Dedifferentiated amniotic fluid mesenchymal stem cell (primary cell): ENCODE measurements around the gene TYW1B.
A peak's percentile ranks its signal among the peaks of the same experiment; 100 is the strongest.
"Not testable (repeated sequence)": the region's sequence is repeated elsewhere in the genome, so short reads cannot be mapped to it uniquely, and the experiment has no call there.

Experiments
- DNase-seq: peaks from one replicate; pipeline ENCODE4 v3.0.0-alpha.2; 2016; ENCODE audit errors: extremely low spot score

Gene TYW1B

DNA sequence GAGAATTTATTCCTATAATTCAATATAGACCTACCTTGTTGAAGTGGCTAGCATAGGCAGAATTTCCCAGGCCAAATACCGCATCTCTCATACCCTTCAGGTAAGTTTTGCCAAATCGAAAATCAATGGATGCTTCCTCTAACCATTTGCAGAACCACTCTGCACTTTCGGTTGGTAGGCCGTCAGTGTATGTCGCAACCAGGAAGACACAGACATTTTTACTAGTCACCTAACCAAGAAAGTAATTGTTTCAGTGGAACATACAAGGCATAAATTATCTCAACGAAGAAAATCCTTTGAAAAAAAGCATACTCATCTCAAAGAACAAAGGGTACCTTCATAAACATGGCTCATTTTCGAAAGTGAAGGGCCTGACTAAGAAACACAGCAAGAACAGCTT, 17.6 kb downstream of the TYW1B start:
- DNase-seq = not testable (repeated sequence)

DNA sequence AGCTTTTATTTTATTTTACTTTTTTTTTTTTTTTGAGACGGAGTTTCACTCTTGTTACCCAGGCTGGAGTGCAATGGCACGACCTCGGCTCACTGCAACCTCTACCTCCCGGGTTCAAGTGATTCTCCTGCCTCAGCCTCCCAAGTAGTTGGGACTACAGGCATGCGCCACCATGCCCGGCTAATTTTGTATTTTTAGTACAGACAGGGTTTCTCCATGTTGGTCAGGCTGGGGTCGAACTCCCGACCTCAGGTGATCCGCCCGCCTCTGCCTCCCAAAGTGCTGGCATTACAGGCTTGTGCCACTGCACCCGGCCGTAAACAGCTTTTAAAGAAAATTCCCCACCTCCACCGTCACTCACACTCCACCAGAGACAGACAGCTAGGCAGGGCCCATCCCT, 19.5 kb downstream of the TYW1B start:
- not testable (repeated sequence) for DNase-seq

GRCh38 chr7:72806851-72807250, 21.1 kb downstream of the TYW1B start:
- DNase-seq = not testable (repeated sequence)

DNA sequence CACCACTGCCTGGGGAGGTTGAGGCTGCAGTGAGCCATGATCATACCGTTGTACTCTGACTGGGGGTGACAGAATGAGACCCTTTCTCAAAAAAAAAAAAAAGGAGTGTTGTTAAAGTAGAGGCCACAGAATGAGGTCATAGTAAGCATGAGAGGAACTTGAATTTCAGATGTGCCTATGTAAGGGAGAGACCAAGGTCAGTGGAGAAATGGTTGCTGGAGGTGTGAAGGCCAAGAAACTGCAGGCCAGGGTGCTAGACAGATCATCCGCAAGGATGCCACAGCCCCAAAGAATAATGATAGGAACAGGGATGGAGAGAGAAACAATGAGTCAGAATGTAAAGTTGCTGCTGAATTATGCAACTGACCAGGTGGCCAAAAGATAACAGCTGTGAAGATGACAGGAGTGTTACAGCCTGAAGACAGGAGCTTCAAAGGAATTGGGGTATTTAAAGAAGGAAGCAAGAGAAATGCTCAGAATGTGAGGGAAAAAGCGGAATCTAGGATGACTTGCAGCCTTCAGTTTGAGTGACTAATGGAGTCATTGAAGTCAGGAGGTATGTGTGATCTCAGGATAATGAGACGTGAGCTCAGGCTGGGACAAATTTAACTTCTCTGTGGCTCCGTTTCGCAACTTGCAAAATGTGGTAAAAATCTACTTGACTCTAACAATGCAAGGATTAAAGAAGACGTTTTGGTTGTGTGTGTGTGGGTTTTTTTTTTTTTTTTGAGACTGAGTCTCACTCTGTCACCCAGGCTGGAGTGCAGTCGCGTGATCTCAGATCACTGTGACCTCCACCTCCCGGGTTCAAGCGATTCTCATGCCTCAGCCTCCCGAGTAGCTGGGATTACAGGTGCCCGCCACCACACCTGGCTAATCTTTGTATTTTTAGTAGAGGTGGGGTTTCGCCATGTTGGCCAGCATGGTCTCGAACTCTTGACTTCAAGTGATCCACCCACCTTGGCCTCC, 22.2 kb downstream of the TYW1B start:
- no peak for DNase-seq

- not testable (repeated sequence) for DNase-seq
Observed at GRCh38 chr7:72803778-72804177, 24.2 kb downstream of the TYW1B start.

DNA sequence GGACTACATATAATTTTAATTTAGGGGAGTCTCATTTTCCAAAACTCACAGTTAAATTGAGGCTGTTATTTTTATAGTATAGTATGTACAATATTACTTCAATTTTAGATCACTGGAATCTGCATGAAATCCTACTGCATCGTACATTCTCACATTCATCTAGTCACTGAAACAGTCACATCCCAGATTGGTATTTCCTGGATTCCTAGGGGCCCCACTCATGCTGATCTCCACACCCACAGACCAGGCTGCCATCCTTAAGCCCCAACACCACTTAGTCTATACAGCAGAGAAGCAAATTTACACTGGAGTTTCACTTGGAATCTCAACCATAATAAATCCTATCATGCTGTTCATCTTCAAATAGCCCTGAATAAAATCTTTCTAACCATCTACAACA, 26.4 kb downstream of the TYW1B start:
- DNase-seq = not testable (repeated sequence)

- not testable (repeated sequence) for DNase-seq
Observed at GRCh38 chr7:72795401-72795800, 32.6 kb downstream of the TYW1B start.

- no peak for DNase-seq
Observed at GRCh38 chr7:72793791-72794190, 34.2 kb downstream of the TYW1B start.

GRCh38 chr7:72790698-72791060, 37.3 kb downstream of the TYW1B start:
- not testable (repeated sequence) for DNase-seq

DNA sequence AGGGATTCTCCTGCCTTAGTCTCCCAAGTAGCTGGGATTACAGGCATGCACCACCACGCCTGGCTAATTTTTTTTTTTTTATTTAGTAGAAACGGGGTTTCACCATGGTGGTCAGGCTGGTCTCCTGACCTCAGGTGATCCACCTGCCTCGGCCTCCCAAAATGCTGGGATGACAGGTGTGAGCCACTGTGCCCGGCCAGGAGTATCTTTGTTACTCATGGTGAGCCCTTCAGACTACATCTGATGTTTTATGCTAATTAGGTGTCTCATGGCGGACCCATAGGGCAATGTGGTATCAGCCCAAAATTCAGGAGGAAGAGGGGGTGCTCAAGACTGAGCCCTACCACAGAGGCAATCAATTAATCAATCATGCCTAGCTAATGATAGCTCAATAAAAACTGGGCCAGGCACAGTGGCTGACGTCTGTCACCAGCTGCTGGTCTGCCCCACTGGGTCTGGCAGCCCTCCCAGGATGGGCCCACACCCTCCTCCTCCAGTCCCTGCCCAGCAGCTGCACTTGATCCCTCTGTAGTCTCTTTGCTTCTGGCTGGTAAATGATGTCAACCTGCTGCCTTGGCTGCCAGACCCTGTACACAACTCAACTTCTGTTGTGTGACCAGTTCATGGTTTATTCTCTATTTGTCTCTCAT, 37.8 kb downstream of the TYW1B start:
- DNase-seq = not testable (repeated sequence)

DNA sequence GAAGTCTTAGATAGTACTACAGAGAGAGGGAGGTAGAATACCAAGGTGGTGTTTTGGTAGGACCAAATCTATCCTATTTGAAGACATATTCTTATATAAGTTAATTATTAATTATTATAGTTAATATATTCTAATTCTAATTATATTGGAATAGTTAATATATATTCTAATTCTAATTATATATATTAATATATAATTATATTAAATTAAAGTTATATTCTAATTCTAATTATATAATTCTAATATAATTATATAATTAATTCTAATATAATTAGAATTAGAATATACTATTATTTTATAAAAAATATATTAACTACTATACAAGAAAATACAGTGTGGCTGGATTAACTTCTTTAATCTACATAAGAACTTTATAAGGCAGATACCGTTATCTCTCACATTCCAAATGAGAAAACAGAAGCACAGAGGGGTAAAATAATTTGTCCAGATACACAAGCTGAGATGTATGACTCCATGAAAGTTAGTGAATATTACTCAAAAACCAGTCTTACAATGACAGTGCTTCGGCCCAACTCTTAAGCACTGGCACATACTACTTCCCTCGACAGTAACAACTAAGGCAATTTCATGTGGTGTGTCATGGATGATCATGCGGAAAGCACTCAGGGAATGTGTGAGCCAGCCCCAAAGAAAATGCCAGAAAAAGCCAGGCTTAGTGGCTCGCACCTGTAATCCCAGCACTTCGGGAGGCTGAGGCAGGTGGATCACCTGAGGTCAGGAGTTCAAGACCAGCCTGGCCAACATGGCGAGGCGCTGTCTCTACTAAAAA, 42.6 kb downstream of the TYW1B start:
- no peak for DNase-seq

DNA sequence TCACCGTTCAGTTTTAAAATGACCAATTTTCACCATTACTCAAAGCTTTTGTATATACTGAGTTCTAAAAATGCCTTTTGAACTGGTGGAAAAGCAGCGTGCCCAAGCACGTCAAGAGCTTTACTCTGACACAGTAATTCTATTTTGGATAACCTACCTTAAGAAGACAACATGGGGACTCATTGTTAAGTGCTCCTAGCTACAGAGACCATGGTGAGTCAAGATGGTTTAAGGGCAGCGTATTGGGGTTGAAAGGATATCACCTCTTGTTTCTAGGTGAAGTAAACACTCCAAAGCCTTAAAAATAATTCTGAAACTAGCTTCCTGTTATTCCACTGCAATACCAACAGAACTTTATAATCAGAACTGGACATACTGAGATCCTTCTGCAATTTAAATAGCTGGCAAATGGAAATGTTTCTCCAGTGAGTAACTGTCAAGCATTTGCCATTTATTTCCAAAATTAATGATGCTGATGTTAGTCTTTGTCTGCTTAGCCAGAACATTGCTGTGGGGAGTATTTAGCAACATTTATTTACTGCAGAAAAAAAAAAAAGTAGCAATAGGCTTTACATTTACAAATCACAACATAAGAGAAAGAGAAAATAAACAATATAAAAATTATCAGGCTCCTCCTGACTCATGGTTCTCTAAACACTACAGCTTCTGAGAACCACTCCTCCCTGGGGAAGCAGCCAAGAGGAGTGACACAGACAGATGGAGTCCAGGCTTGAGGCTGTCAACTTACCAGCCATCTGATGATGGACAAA, 44.2 kb downstream of the TYW1B start:
- peak; percentile 74 for DNase-seq

DNA sequence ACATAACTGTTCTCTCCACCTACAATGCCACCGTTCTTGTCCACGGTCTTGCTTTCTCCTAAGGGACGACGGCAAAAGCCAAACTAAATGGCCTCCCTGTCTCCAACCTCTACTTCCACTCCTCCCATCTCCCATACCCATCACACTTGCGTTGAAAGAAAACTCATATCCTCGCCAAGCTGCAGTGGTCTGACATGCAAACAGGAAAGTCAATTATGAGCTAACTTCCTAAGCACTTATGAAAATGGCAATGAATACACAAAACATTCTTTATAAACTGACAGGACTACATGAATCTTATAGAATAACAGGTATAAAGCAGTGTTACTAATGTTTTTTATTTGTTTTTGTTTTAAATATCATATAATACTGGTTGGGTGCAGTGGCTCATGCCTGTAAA, 46.4 kb downstream of the TYW1B start:
- DNase-seq = no peak

DNA sequence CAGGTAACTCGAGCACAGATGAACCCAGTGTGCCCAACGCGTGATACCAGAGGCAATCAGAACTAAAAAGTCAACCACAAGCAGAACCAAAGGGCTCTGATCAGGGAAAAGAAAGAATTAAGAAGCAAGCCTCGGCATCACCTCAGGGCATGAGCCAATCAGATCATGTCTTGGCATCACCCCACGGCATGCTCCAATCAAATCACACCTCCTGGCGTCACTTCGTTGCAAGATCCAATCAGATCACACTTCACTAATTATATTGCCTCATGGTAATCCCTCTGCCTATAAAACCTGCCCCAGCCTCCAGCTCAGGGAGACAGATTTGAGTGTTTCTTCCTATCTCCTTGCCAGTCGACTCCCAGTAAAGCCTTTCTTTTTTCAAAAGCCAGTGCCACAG, 46.8 kb downstream of the TYW1B start:
- DNase-seq = no peak

- not testable (repeated sequence) for DNase-seq
Observed at GRCh38 chr7:72780289-72780894, 47.6 kb downstream of the TYW1B start.

DNA sequence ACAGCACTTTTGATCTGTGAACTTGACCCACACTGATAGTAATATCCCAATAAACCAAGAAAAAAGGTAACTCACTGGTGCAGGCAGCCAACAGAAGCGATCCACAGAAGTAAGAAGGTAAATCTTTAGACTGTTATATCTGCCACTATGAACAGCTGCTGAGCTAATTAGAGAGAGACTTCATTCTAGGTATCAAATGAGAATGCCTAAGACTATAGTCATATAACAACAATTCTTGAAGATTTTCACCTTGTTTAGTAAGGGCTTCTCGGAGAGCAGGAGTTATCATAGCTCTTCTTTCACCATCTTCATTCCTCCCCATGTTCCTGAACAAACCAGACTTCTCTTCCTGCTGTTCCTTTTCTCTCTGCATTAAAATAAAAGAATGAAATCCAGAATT, 50.8 kb downstream of the TYW1B start:
- DNase-seq = not testable (repeated sequence)

GRCh38 chr7:72772627-72773026, 55.4 kb downstream of the TYW1B start:
- not testable (repeated sequence) for DNase-seq

DNA sequence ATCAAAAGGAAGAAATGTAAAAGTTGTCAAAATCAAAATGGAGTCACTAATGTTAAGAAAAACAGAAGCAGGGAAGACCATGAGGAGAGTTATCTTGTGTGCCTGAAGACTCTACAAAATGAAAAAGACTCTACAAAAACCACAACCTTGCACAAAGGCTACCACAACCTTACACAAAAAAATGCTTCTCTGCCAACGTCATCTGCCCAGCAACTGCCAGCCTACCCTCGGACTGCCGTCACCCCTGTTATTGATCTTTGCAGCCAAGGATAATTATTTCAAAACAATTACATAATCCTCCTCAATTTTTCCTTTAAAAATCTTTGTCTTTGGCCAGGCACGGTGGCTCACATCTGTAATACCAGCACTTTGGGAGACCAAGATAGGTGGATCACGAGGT, 61.0 kb downstream of the TYW1B start:
- not testable (repeated sequence) for DNase-seq

DNA sequence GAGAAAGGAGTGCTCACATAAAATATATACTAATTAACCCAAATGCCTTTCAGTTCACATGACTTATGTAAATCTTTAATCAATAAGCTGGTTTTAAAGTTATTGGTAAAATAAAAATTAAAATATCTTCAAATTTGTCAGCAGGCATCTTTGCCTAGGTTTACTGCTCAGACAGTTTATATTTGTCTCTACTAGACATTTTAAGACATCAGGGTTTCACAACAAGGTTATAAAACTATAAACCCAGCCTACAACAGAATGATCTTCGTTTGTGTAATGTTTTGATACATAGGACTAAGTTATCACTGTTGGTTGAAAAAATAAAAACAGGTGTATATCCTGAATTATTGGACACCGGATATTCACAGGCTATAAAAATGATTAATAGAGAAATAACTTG, 67.4 kb downstream of the TYW1B start:
- no peak for DNase-seq

DNA sequence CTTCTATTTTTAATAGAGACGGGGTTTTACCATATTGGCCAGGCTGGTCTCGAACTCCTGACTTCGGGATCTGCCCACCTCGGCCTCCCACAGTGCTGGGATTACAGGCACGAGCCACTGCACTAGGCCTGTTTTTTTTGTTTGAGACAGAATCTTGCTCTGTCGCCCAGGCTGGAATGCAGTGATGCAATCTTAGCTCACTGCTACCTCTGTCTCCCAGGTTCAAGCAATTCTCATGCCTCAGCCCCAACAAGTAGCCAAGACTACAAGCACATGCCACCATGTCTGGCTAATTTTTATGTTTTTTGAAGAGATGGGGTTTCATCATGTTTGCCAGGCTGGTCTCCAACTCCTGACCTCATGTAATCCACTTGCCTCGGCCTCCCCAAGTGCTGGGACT, 73.7 kb downstream of the TYW1B start:
- DNase-seq = no peak

GRCh38 chr7:72753781-72754180, 74.2 kb downstream of the TYW1B start:
- no peak for DNase-seq
